ENCODE measurements around the gene CTDSPL.

The CTDSPL gene

GRCh38 chr3:37825744-37826400 lies 35.8 kb upstream of the CTDSPL start:
- H3K9me3 ChIP-seq (ENCODE audit: control insufficient read depth in 1 of 2, low read length in 2 of 2): no peaks in the 10 kb centered on the region
- no peak overlapping the region for H3K27ac ChIP-seq (ENCODE audit: low read length)
- H3K36me3 ChIP-seq (ENCODE audit: control insufficient read depth in 1 of 2, insufficient read depth in 2 of 2, low read length in 2 of 2): peaks cover 0 to 5% of the 10 kb centered on the region in 2 donors
- no peaks in the 10 kb centered on the region for H3K27me3 ChIP-seq (ENCODE audit: low read depth, low read length)
- no peaks in the 10 kb centered on the region for H3K4me1 ChIP-seq (ENCODE audit: control insufficient read depth in 1 of 2, insufficient read depth in 2 of 2, low read length in 2 of 2)
- no peak overlapping the region for H3K4me3 ChIP-seq (ENCODE audit: low read depth in 1 of 2, low read length in 2 of 2)

GRCh38 chr3:37826502-37826901 lies 35.2 kb upstream of the CTDSPL start:
- Histone ChIP-seq H3K4me1 (ENCODE audit: control insufficient read depth in 1 of 2, insufficient read depth in 2 of 2, low read length in 2 of 2) (no peaks in the 10 kb centered on the region), H3K9me3 (ENCODE audit: control insufficient read depth in 1 of 2, low read length in 2 of 2) (no peaks in the 10 kb centered on the region), H3K36me3 (ENCODE audit: control insufficient read depth in 1 of 2, insufficient read depth in 2 of 2, low read length in 2 of 2) (peaks cover 0 to 2% of the 10 kb centered on the region in 2 donors), H3K27ac (ENCODE audit: low read length) (no peak overlapping the region), H3K27me3 (ENCODE audit: low read depth, low read length) (no peaks in the 10 kb centered on the region), H3K4me3 (ENCODE audit: low read depth in 1 of 2, low read length in 2 of 2) (no peak overlapping the region)

GRCh38 chr3:37826933-37827332 lies 34.7 kb upstream of the CTDSPL start:
- no peaks in the 10 kb centered on the region for H3K36me3 ChIP-seq (ENCODE audit: control insufficient read depth in 1 of 2, insufficient read depth in 2 of 2, low read length in 2 of 2)
- H3K4me1 ChIP-seq (ENCODE audit: control insufficient read depth in 1 of 2, insufficient read depth in 2 of 2, low read length in 2 of 2): no peaks in the 10 kb centered on the region
- H3K27me3 ChIP-seq (ENCODE audit: low read depth, low read length): no peaks in the 10 kb centered on the region
- no peaks in the 10 kb centered on the region for H3K9me3 ChIP-seq (ENCODE audit: control insufficient read depth in 1 of 2, low read length in 2 of 2)
- no peak overlapping the region for H3K4me3 ChIP-seq (ENCODE audit: low read depth in 1 of 2, low read length in 2 of 2)
- H3K27ac ChIP-seq (ENCODE audit: low read length): no peak overlapping the region

GRCh38 chr3:37832480-37832879 lies 29.2 kb upstream of the CTDSPL start:
- Histone ChIP-seq H3K4me1 (ENCODE audit: control insufficient read depth in 1 of 2, insufficient read depth in 2 of 2, low read length in 2 of 2) (no peaks in the 10 kb centered on the region), H3K27ac (ENCODE audit: low read length) (no peak overlapping the region), H3K9me3 (ENCODE audit: control insufficient read depth in 1 of 2, low read length in 2 of 2) (no peaks in the 10 kb centered on the region), H3K27me3 (ENCODE audit: low read depth, low read length) (no peaks in the 10 kb centered on the region), H3K36me3 (ENCODE audit: control insufficient read depth in 1 of 2, insufficient read depth in 2 of 2, low read length in 2 of 2) (peaks cover 0 to 6% of the 10 kb centered on the region in 2 donors), H3K4me3 (ENCODE audit: low read depth in 1 of 2, low read length in 2 of 2) (no peak overlapping the region)

- H3K27me3 ChIP-seq (ENCODE audit: low read depth, low read length): no peaks in the 10 kb centered on the region
- no peak overlapping the region for H3K4me3 ChIP-seq (ENCODE audit: low read depth in 1 of 2, low read length in 2 of 2)
- H3K36me3 ChIP-seq (ENCODE audit: control insufficient read depth in 1 of 2, insufficient read depth in 2 of 2, low read length in 2 of 2): peaks cover 0 to 6% of the 10 kb centered on the region in 2 donors
- no peak overlapping the region for H3K27ac ChIP-seq (ENCODE audit: low read length)
- no peaks in the 10 kb centered on the region for H3K4me1 ChIP-seq (ENCODE audit: control insufficient read depth in 1 of 2, insufficient read depth in 2 of 2, low read length in 2 of 2)
- no peaks in the 10 kb centered on the region for H3K9me3 ChIP-seq (ENCODE audit: control insufficient read depth in 1 of 2, low read length in 2 of 2)
These were observed 28.1 kb upstream of the CTDSPL start for GRCh38 chr3:37833302-37834186.

- peaks cover 0 to 12% of the 10 kb centered on the region in 2 donors for H3K36me3 ChIP-seq (ENCODE audit: control insufficient read depth in 1 of 2, insufficient read depth in 2 of 2, low read length in 2 of 2)
- no peaks in the 10 kb centered on the region for H3K4me1 ChIP-seq (ENCODE audit: control insufficient read depth in 1 of 2, insufficient read depth in 2 of 2, low read length in 2 of 2)
- no peak overlapping the region for H3K4me3 ChIP-seq (ENCODE audit: low read depth in 1 of 2, low read length in 2 of 2)
- H3K27ac ChIP-seq (ENCODE audit: low read length): no peak overlapping the region
- no peaks in the 10 kb centered on the region for H3K27me3 ChIP-seq (ENCODE audit: low read depth, low read length)
- no peaks in the 10 kb centered on the region for H3K9me3 ChIP-seq (ENCODE audit: control insufficient read depth in 1 of 2, low read length in 2 of 2)
These were observed 25.1 kb upstream of the CTDSPL start for GRCh38 chr3:37836589-37836988.

- Histone ChIP-seq H3K9me3 (ENCODE audit: control insufficient read depth in 1 of 2, low read length in 2 of 2) (no peaks in the 10 kb centered on the region), H3K27ac (ENCODE audit: low read length) (no peak overlapping the region), H3K36me3 (ENCODE audit: control insufficient read depth in 1 of 2, insufficient read depth in 2 of 2, low read length in 2 of 2) (peaks cover 5 to 8% of the 10 kb centered on the region in 2 donors), H3K27me3 (ENCODE audit: low read depth, low read length) (no peaks in the 10 kb centered on the region), H3K4me1 (ENCODE audit: control insufficient read depth in 1 of 2, insufficient read depth in 2 of 2, low read length in 2 of 2) (no peaks in the 10 kb centered on the region), H3K4me3 (ENCODE audit: low read depth in 1 of 2, low read length in 2 of 2) (no peak overlapping the region)
These were observed 14.0 kb upstream of the CTDSPL start for GRCh38 chr3:37847689-37848088.

GRCh38 chr3:37849146-37849923 lies 12.3 kb upstream of the CTDSPL start:
- no peak overlapping the region for H3K4me3 ChIP-seq (ENCODE audit: low read depth in 1 of 2, low read length in 2 of 2)
- no peaks in the 10 kb centered on the region for H3K9me3 ChIP-seq (ENCODE audit: control insufficient read depth in 1 of 2, low read length in 2 of 2)
- H3K27me3 ChIP-seq (ENCODE audit: low read depth, low read length): no peaks in the 10 kb centered on the region
- no peaks in the 10 kb centered on the region for H3K4me1 ChIP-seq (ENCODE audit: control insufficient read depth in 1 of 2, insufficient read depth in 2 of 2, low read length in 2 of 2)
- H3K36me3 ChIP-seq (ENCODE audit: control insufficient read depth in 1 of 2, insufficient read depth in 2 of 2, low read length in 2 of 2): peaks cover 5 to 8% of the 10 kb centered on the region in 2 donors
- H3K27ac ChIP-seq (ENCODE audit: low read length): no peak overlapping the region

- Histone ChIP-seq H3K27me3 (ENCODE audit: low read depth, low read length) (no peaks in the 10 kb centered on the region), H3K36me3 (ENCODE audit: control insufficient read depth in 1 of 2, insufficient read depth in 2 of 2, low read length in 2 of 2) (peaks cover 5 to 8% of the 10 kb centered on the region in 2 donors), H3K27ac (ENCODE audit: low read length) (no peak overlapping the region), H3K4me3 (ENCODE audit: low read depth in 1 of 2, low read length in 2 of 2) (no peak overlapping the region), H3K4me1 (ENCODE audit: control insufficient read depth in 1 of 2, insufficient read depth in 2 of 2, low read length in 2 of 2) (peaks cover 0 to 7% of the 10 kb centered on the region in 2 donors), H3K9me3 (ENCODE audit: control insufficient read depth in 1 of 2, low read length in 2 of 2) (no peaks in the 10 kb centered on the region)
These were observed 9.6 kb upstream of the CTDSPL start for GRCh38 chr3:37852097-37852496.

GRCh38 chr3:37852771-37853170 lies 8.9 kb upstream of the CTDSPL start:
- H3K9me3 ChIP-seq (ENCODE audit: control insufficient read depth in 1 of 2, low read length in 2 of 2): no peaks in the 10 kb centered on the region
- H3K27me3 ChIP-seq (ENCODE audit: low read depth, low read length): no peaks in the 10 kb centered on the region
- H3K4me3 ChIP-seq (ENCODE audit: low read depth in 1 of 2, low read length in 2 of 2): no peak overlapping the region
- H3K4me1 ChIP-seq (ENCODE audit: control insufficient read depth in 1 of 2, insufficient read depth in 2 of 2, low read length in 2 of 2): peaks cover 0 to 7% of the 10 kb centered on the region in 2 donors
- H3K27ac ChIP-seq (ENCODE audit: low read length): no peak overlapping the region
- peaks cover 5 to 8% of the 10 kb centered on the region in 2 donors for H3K36me3 ChIP-seq (ENCODE audit: control insufficient read depth in 1 of 2, insufficient read depth in 2 of 2, low read length in 2 of 2)
